T-helper 22 cell (primary cell): Measurements from ENCODE around the gene RABL6.
A peak's percentile ranks its signal among the peaks of the same experiment; 100 is the strongest.
"Not testable (repeated sequence)": the region's sequence is repeated elsewhere in the genome, so short reads cannot be mapped to it uniquely, and the experiment has no call there.

Experiments
- DNase-seq: peaks from one replicate; pipeline ENCODE4 v3.0.0-alpha.2; 2020; ENCODE audit warnings: low read depth

The RABL6 gene

GRCh38 chr9:136835162-136835931 is 27.6 kb downstream of the RABL6 start:
- DNase-seq = no peak

GRCh38 chr9:136835932-136836904 is 28.5 kb downstream of the RABL6 start:
- no peak for DNase-seq

GRCh38 chr9:136837146-136837855 is 29.6 kb downstream of the RABL6 start:
- no peak for DNase-seq

- DNase-seq = not testable (repeated sequence)
These were observed 30.1 kb downstream of the RABL6 start for GRCh38 chr9:136837856-136838277.

GRCh38 chr9:136838314-136839228 is 30.8 kb downstream of the RABL6 start:
- no peak for DNase-seq

- DNase-seq = no peak
These were observed 31.7 kb downstream of the RABL6 start for GRCh38 chr9:136839229-136840139.

GRCh38 chr9:136840140-136840876 is 32.6 kb downstream of the RABL6 start:
- no peak for DNase-seq

GRCh38 chr9:136840877-136841645 is 33.3 kb downstream of the RABL6 start:
- no peak for DNase-seq

DNA sequence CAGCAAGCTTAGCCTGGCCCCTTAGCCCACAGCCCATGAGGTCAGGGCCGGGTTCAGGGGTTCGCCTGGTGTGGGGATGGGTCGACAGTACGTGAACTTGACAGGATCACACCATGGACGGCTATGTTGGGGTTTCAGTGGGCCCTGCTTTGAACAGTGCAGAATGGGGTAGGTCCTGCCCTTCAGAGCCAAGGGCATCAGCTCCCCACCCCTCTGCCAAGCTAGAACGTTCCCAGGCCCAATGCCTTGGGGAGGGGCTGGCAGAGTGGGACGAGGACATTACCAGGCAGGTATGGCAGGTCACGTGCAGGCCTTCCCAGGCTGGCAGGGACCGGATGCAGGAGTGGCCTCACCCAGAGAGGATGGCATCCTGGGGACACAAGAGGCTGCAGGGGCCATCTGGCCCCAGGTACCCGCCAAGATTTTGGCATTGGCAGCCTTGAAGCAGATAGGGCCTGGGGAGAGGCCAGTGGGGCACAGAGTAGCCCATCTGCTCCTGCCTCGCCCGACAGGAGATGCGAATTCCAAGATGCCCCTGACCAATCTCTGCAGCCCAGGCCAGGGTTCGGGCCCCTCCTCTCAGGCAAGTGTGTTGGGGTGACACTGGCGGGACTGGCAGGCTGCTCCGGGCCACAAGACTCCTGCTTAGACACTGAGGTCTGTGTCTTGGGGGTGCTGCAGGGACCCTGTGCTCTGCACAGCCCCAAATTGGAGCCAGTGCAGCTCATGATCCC is 34.1 kb downstream of the RABL6 start:
- DNase-seq = not testable (repeated sequence)

DNA sequence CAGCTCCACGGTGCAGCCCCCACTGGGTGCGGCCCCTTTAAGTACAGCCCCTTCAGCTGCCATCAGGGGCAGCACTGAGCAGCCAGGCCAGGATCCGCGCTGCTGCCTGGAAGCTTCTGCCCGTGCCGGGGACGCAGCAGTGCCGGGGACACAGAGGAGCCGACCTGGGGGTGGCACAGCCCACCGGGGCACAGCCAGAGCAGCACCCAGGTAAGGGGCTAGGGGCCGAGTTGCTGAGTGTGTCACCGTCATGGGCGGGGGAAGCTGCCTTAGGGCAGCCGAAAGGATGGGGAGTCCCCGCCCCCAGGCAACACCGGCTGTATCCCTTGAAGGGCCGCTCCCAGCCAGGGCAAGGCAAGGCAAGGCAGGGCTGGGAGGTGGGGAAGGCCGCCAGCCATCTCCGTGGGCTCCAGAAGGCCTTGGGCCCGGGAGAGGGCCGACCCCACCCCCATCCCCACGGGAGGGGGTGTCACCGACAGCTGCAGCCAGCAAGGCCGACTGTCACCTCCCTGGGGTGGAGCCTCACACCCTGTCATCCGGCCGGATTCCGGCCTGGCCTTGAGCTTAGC is 34.7 kb downstream of the RABL6 start, which contains the start of gene AJM1:
Gene AJM1 (plus strand): TSS at position 99 of the 569 bp plus-strand sequence. CDS start 1,937 bp downstream, outside the sequence.
- peak; percentile 62 for DNase-seq

- not testable (repeated sequence) for DNase-seq
These were observed 35.5 kb downstream of the RABL6 start for GRCh38 chr9:136843159-136843800.

DNA sequence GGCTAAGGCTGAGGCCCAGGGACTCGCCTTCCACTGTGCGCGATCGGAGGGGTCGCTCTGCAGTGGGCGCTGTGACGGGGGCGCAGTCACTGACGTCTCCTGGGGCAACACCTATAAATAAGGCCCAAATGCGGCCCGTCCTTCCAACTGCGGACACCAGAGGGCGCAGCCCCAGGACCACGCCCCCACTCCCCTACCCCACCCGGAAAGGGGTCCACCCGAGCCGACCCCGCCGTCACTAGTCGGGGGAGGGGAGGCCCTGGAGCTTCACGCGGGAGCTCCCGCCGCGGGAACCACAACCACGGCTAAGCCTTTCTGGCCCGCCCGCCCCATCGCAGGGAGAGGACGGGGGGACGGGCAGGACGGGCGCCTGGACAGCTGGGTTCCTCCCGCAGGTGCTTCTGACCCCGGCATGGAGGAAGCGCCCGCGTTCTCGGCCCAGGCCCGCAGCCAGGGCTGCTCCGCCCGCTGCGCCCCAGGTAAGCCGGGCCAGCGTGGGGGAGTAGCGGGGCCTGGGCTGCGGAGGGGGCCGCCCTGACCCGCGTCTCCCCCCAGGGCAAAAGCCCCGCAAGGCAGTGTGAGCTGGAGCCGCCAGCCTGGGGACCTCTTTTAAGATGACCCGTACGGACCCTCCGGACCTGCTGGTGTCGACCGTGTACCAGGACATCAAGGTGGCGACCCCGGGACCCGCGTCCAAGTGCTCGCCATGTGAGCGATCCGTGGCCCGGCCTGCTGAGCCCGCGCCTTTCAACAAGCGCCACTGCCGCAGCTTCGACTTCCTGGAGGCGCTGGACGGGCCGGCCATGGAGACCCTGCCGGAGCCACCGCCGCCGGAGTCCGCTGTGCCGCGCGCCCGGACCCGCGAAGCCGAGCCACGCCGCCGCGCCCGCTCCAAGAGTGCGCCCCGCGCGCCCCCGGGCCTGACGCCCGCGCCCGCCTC is 36.3 kb downstream of the RABL6 start:
- not testable (repeated sequence) for DNase-seq

DNA sequence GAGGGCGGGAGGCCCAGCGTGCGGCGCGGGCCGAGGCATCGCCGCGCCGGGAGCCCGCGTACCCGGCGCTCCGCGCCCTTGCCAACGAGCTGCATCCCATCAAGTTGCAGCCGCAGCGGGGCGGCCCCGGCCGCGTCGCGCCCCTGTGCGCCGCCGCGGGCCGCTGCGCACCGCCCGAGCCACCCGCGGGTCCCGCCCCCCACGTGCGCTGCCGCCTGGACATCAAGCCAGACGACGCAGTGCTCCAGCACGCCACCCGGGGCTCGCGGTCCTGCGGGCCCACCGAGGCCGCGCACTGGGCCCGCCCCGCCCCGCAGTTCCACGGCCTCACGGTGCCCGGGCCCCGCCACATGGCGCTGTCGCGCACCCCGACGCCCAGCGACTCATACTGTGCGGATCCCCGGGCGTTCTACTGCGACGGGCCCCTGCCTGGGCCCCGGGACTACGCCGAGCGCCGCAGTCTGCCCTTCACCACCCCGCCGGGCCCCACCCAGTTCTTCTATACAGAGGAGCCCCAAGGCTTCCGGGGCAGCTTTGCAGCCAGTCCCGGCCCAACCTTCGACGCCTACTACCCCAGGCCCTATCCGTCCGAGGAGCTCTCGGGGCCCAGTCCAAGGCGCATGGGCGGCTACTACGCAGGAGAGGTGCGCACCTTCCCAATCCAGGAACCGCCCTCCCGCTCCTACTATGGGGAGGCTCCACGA is 37.2 kb downstream of the RABL6 start:
- no peak for DNase-seq

DNA sequence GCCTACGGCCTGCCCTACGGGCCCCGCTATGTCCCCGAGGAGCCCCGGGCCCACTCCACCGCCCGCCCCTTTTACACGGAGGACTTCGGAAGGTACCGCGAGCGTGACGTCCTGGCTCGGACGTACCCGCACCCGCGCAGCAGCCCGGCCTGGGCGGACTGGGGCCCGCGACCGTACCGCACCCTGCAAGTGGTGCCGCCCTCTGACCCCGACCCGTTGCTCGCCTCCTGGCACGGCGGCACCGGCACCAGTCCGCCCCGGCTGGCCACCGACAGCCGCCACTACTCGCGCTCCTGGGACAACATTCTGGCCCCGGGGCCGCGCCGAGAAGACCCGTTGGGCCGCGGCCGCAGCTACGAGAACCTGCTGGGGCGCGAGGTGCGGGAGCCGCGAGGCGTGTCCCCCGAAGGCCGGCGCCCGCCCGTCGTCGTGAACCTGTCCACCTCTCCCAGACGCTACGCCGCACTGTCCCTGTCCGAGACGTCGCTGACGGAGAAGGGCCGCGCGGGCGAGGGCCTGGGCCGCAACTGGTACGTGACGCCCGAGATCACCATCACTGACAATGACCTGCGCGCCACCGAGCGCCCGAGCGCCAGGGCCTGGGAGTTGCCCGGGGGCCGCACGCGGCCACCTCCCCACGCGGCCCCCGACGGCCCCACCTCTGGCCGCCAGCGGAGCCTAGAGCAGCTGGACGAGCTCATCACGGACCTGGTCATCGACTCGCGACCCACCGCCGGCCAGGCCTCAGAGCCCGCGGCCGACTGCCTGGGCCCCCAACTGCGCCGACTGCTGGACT is 37.9 kb downstream of the RABL6 start:
- no peak for DNase-seq
